Measurements from ENCODE around the gene TULP1. TPM values are rescaled to one million over a fixed set of nuclear protein-coding genes. Genes with fewer than 3 reads are reported as not detected.
A peak's percentile ranks its signal among the peaks of the same experiment; 100 is the strongest.

Gene TULP1
- total RNA-seq, 4 donors from 2014 or later: 0.72 to 0.83 TPM; not detected in 2

DNA sequence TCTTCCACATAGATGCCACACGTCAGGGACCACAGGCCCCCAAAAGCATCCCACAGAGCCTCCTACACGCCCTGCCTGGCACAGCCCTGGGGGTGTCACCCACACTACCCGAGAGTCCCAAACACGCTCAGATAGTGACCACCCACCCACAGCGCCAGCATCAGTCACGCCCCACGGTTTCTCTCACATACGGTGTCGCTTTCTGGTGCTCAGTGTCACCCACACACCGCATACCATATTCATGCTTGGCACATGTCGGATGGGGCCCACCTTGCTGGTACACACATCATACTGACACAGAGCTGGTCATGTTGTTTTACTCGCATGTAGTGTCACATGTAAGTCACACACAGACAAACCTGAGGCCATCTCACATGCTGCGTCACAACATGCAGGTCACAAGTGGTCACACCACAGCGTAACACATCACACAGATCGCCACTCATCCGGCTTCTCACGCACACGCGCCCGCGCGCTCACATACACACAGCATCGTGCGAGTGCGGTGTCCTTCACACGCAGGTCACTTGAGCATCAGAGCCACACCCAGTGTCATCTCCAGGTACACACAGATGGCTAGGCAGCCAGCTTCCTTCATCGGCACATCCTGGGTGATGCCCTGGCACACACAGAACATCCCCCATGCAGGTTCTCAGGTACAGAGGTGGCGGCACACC, 19.3 kb downstream of the TULP1 start:
- DNase-seq (ENCODE audit: low spot score in 2 of 2): no peak
- TF ChIP-seq, protein P1, sequence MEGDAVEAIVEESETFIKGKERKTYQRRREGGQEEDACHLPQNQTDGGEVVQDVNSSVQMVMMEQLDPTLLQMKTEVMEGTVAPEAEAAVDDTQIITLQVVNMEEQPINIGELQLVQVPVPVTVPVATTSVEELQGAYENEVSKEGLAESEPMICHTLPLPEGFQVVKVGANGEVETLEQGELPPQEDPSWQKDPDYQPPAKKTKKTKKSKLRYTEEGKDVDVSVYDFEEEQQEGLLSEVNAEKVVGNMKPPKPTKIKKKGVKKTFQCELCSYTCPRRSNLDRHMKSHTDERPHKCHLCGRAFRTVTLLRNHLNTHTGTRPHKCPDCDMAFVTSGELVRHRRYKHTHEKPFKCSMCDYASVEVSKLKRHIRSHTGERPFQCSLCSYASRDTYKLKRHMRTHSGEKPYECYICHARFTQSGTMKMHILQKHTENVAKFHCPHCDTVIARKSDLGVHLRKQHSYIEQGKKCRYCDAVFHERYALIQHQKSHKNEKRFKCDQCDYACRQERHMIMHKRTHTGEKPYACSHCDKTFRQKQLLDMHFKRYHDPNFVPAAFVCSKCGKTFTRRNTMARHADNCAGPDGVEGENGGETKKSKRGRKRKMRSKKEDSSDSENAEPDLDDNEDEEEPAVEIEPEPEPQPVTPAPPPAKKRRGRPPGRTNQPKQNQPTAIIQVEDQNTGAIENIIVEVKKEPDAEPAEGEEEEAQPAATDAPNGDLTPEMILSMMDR (IDR thresholded peaks at IDR 0.05): no peak
- no peak for TF ChIP-seq EP300 (IDR thresholded peaks at IDR 0.05)
- H3K27ac ChIP-seq: no peak overlapping the region
- no peaks in the 10 kb centered on the region for H3K9me3 ChIP-seq
- no peaks in the 10 kb centered on the region for H3K27me3 ChIP-seq
- no peak overlapping the region for H3K4me3 ChIP-seq
- 73% methylated on average over 26 of the region's 28 CpGs for WGBS
- no peaks in the 10 kb centered on the region for H3K36me3 ChIP-seq
- peaks cover 87% of the 10 kb centered on the region for H3K4me1 ChIP-seq

DNA sequence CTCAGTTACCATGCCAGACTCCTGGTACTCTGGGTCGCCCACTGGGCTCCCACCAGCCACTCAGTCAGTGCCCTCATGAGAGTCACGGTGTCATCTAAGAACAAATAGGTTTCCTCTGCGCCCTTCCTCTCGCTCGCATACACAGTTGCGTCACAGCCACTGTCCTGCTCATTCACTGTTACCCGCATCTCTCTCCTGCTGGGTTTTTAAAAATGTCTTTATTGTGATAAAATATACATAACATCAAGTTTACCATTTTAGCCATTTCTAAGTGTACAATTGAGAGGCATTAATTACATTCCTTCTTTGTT, 19.8 kb downstream of the TULP1 start:
- no peaks in the 10 kb centered on the region for H3K27me3 ChIP-seq
- H3K4me3 ChIP-seq: no peak overlapping the region
- H3K36me3 ChIP-seq: no peaks in the 10 kb centered on the region
- WGBS: 79% methylated on average over 7 of the region's 7 CpGs
- no peak overlapping the region for H3K27ac ChIP-seq
- no peaks in the 10 kb centered on the region for H3K9me3 ChIP-seq
- TF ChIP-seq EP300 (IDR thresholded peaks at IDR 0.05) (no peak), POLR2AphosphoS5 (IDR thresholded peaks at IDR 0.05) (no peak), POLR2A (IDR thresholded peaks at IDR 0.05) (no peak)
- TF ChIP-seq, protein P1 (IDR thresholded peaks at IDR 0.05): no peak
- no peak for DNase-seq (ENCODE audit: low spot score in 2 of 2)
- H3K4me1 ChIP-seq: peaks cover 87% of the 10 kb centered on the region

DNA sequence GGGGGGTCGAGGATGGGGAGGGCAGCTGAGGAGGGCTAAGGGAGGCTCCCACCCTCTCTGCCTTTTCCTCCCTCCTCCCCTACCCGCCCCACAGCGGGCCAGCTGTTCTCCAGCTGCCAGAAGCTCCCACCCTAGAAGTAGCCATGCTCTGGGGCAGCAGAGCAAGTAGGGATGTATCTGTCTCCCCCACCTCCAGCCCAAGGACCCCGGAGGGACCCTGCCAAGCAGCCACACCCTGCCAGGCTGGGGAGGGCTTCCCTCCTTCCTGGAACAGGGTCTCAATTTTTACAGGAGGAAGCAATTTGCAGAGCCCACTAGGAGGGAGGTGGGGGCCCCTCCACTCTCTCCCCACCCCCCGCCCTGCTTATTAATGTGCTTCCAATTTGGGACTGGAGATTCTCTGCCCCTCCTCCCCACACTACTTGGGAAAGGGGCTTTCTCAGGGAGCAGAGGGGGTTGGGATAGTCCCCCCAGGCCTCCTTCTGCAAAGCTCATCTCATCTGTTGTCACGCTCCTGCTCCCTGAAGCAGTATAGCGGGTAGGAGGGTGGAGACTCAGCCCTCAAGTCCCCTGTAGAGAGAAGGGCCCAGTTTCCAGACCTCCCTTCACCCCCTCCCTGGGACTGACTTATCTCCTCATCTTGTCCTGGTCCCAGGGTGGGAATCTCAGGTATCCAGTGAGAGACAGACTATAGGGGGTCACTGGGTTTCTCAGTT, 20.3 kb downstream of the TULP1 start:
- no peak for DNase-seq (ENCODE audit: low spot score in 2 of 2)
- H3K4me1 ChIP-seq: peaks cover 87% of the 10 kb centered on the region
- H3K27me3 ChIP-seq: no peaks in the 10 kb centered on the region
- no peak overlapping the region for H3K4me3 ChIP-seq
- 35% methylated on average over 4 of the region's 7 CpGs for WGBS
- peak overlapping the region; percentile 24 for H3K27ac ChIP-seq
- TF ChIP-seq EP300 (IDR thresholded peaks at IDR 0.05) (no peak), POLR2AphosphoS5 (IDR thresholded peaks at IDR 0.05) (no peak), POLR2A (IDR thresholded peaks at IDR 0.05) (no peak)
- TF ChIP-seq, protein P1 (IDR thresholded peaks at IDR 0.05): no peak
- H3K9me3 ChIP-seq: no peaks in the 10 kb centered on the region
- no peaks in the 10 kb centered on the region for H3K36me3 ChIP-seq

DNA sequence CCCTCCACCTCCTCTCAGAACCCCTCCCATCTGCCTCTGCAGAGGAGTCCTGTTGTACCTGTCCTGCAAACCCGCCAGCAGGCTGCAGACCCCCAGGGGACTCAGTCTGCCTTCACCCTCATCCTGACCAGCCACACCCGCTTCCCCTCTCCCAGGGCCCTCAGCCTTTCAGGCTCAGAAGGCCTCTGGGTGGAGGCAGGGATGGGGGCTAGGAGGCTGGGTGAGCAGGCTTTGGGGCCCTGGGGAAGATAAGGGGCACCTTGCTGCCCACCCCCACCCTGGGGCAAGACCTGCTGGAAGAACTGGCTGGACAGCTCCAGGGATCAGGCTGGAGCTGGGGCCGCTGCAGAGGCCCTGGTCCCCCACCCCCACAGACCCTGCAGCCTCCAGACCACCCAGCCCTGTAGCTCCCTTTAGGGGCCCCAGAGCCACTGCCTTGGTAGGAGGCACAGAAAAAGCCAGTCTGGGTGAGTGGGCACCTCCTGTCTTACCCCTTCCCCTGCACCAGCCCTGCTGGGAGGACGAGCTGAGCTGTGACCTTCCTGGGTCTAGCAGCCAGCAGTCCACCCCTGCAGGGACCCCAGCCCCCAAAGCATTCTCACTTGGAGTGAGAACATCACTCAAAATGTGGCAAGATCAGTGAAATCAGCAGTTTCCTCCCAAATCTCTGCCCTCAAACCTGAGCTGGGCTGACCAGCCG, 21.0 kb downstream of the TULP1 start:
- Histone ChIP-seq H3K36me3 (no peaks in the 10 kb centered on the region), H3K4me3 (peak overlapping the region; percentile 4), H3K27me3 (no peaks in the 10 kb centered on the region), H3K9me3 (no peaks in the 10 kb centered on the region), H3K4me1 (peaks cover 93% of the 10 kb centered on the region), H3K27ac (peak overlapping the region; percentile 24)
- WGBS: 80% methylated on average over 3 of the region's 5 CpGs
- TF ChIP-seq POLR2A (IDR thresholded peaks at IDR 0.05) (no peak), EP300 (IDR thresholded peaks at IDR 0.05) (no peak), POLR2AphosphoS5 (IDR thresholded peaks at IDR 0.05) (no peak)
- TF ChIP-seq, protein P1 (IDR thresholded peaks at IDR 0.05): no peak
- no peak for DNase-seq (ENCODE audit: low spot score in 2 of 2)

All from suprapubic skin (tissue), 4 donors.